ENCODE measurements around the gene KLHL4.
"Not testable (repeated sequence)": the region's sequence is repeated elsewhere in the genome, so short reads cannot be mapped to it uniquely, and the experiment has no call there.

KLHL4 gene

GRCh38 chrX:87663421-87663820 lies 145.8 kb downstream of the KLHL4 start:
- no peak for DNase-seq (ENCODE audit: low spot score)

- no peak for DNase-seq (ENCODE audit: low spot score)
Measured at GRCh38 chrX:87664381-87664780, 146.8 kb downstream of the KLHL4 start.

- DNase-seq (ENCODE audit: low spot score) = no peak
Measured at GRCh38 chrX:87679849-87680248, 162.2 kb downstream of the KLHL4 start.

GRCh38 chrX:87687703-87688102 lies 170.1 kb downstream of the KLHL4 start:
- DNase-seq (ENCODE audit: low spot score) = no peak

- DNase-seq (ENCODE audit: low spot score) = not testable (repeated sequence)
Measured at GRCh38 chrX:87688113-87688748, 170.6 kb downstream of the KLHL4 start.

GRCh38 chrX:87689218-87689617 lies 171.6 kb downstream of the KLHL4 start:
- DNase-seq (ENCODE audit: low spot score) = not testable (repeated sequence)

- no peak for DNase-seq (ENCODE audit: low spot score)
Measured at GRCh38 chrX:87693204-87693603, 175.6 kb downstream of the KLHL4 start.

GRCh38 chrX:87697409-87697808 lies 179.8 kb downstream of the KLHL4 start:
- no peak for DNase-seq (ENCODE audit: low spot score)

- DNase-seq (ENCODE audit: low spot score) = no peak
Measured at GRCh38 chrX:87702795-87703194, 185.2 kb downstream of the KLHL4 start.

- not testable (repeated sequence) for DNase-seq (ENCODE audit: low spot score)
Measured at GRCh38 chrX:87703469-87703868, 185.9 kb downstream of the KLHL4 start.

- DNase-seq (ENCODE audit: low spot score) = no peak
Measured at GRCh38 chrX:87706134-87706533, 188.5 kb downstream of the KLHL4 start.

- no peak for DNase-seq (ENCODE audit: low spot score)
Measured at GRCh38 chrX:87710580-87710979, 193.0 kb downstream of the KLHL4 start.
